Measurements from ENCODE around the gene CDK15.

Gene CDK15

GRCh38 chr2:201938781-201939180 is 132.4 kb downstream of the CDK15 start:
- no peak for DNase-seq (ENCODE audit: low spot score)

GRCh38 chr2:201939453-201939941 is 133.2 kb downstream of the CDK15 start:
- no peak for DNase-seq (ENCODE audit: low spot score)

- DNase-seq (ENCODE audit: low spot score) = no peak
Measured at GRCh38 chr2:201942531-201942930, 136.2 kb downstream of the CDK15 start.
